ENCODE results near the gene EXOC6B. TPM values are rescaled to one million over a fixed set of nuclear protein-coding genes. Genes with fewer than 3 reads are reported as not detected.

The EXOC6B gene
- total and polyA plus RNA-seq, 9 of the 15 experiments (the other 6 are each of a cell fraction or from before 2014, with no cell fraction given) = 0.28 to 4.2 (median 2.0) TPM

DNA sequence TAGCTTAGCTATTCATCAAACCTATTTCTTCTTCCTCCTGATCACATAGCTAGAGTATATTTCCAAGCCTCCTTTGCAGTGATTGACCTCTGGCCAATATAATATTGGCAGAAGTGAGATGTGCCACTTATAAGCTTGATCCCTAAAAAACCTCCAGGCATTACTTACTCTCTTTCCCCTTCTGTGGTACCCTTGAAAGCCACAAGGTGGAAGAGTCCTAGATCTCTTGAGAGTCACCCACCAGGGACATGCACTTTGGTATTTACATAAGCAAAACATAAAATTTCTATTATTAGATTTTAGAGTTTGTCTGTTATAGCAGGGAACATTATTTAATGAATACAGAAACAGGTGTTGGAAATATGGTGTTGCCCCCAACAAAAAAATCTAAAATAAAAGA lies 112.0 kb downstream of the EXOC6B start:
- TF ChIP-seq ZNF407 (IDR thresholded peaks at IDR 0.05; ENCODE audit: low read depth) (no peak), ZNF431 (CRISPR knock-in tag; IDR thresholded peaks at IDR 0.05) (no peak), TARDBP (IDR thresholded peaks at IDR 0.05) (no peak), KDM2B (CRISPR knock-in tag; IDR thresholded peaks at IDR 0.05) (no peak), CXXC5 (CRISPR knock-in tag; IDR thresholded peaks at IDR 0.05) (no peak), CTCF (IDR thresholded peaks at IDR 0.05 in 2 of 3, conservative IDR thresholded peaks at IDR 0.05 in 1 of 3; ENCODE audit: insufficient read depth in 2 of 3, low read depth in 1 of 3, low read length in 3 of 3) (peak in 2 of 3 experiments; percentile 3 to 7; a peak in 2 of 6 replicates)
- ChIA-PET POLR2A (no interaction called here), CTCF (ENCODE audit: low intra/inter-chr PET ratio) (no interaction called here)
- Histone ChIP-seq H3K9me1 (ENCODE audit: control insufficient read depth, insufficient read depth, low read length) (no peaks in the 10 kb centered on the region), H3K4me1 (replicated peaks in 1 of 2; ENCODE audit: control insufficient read depth in 2 of 2, insufficient read depth in 2 of 2, low read length in 2 of 2) (no peaks in the 10 kb centered on the region), H3K79me2 (ENCODE audit: control insufficient read depth, insufficient read depth, low read length) (no peaks in the 10 kb centered on the region), H3K36me3 (ENCODE audit: control insufficient read depth, insufficient read depth, low read length) (no peaks in the 10 kb centered on the region), H3K27me3 (ENCODE audit: control insufficient read depth in 2 of 2, insufficient read depth in 2 of 2, low read length in 2 of 2) (no peaks in the 10 kb centered on the region; a peak in 1 of 5 replicates), H2AFZ (ENCODE audit: low read depth, low read length) (no peak overlapping the region), H3K4me2 (ENCODE audit: insufficient read depth, low read length) (no peak overlapping the region), H3K27ac (ENCODE audit: extremely low read depth, low read depth, low read length) (no peak overlapping the region), H3K9me3 (replicated peaks; ENCODE audit: control insufficient read depth, insufficient read depth, low read depth, low read length) (no peaks in the 10 kb centered on the region), H3K9ac (ENCODE audit: insufficient read depth in 1 of 2, low read depth in 2 of 2, low read length in 2 of 2) (no peak overlapping the region), H3K4me3 (no peak overlapping the region), H4K20me1 (replicated peaks; ENCODE audit: control insufficient read depth, insufficient read depth, low read length) (no peaks in the 10 kb centered on the region)
- in situ Hi-C loops (cut with MboI) = no loop called here
- peak; percentile 48; the same call in 1 of the 3 replicates for ATAC-seq
- DNase-seq (ENCODE audit: extremely low read depth in 1 of 4, low spot score in 3 of 4) = no peak
- intact Hi-C loops (cut with micrococcal nuclease) = no loop called here
- no peak for FAIRE-seq
- BruUV-seq (replicated peaks) = no TSS peak

Data from K562 (cell line).